Ishikawa (cell line): ENCODE results near the gene CC2D2A.

Experiments
- CEBPB ChIP-seq: IDR thresholded peaks from 2 replicates; pipeline ENCODE4 v1.6.1; 2012
- CREB1 ChIP-seq: IDR thresholded peaks from 2 replicates; pipeline ENCODE4 v1.6.1; 2012; ENCODE audit warnings: low read depth
- EGR1 ChIP-seq: IDR thresholded peaks from 2 replicates; pipeline ENCODE4 v1.6.1; 2012
- EP300 ChIP-seq: IDR thresholded peaks from 2 replicates; pipeline ENCODE4 v1.6.1; 2012; ENCODE audit warnings: borderline replicate concordance
- FOXM1 ChIP-seq: IDR thresholded peaks from 2 replicates; pipeline ENCODE4 v1.6.1; 2012; ENCODE audit warnings: low read depth, borderline replicate concordance
- NFIC ChIP-seq: IDR thresholded peaks from 2 replicates; pipeline ENCODE4 v1.6.1; 2012
- RAD21 ChIP-seq: IDR thresholded peaks from 2 replicates; pipeline ENCODE4 v1.6.1; 2012; ENCODE audit warnings: low read depth
- TAF1 ChIP-seq: IDR thresholded peaks from 2 replicates; pipeline ENCODE4 v1.6.1; 2012; ENCODE audit warnings: low read depth, mild to moderate bottlenecking
- TCF12 ChIP-seq: IDR thresholded peaks from 2 replicates; pipeline ENCODE4 v1.6.1; 2012; ENCODE audit warnings: low read depth
- TEAD4 ChIP-seq: IDR thresholded peaks from 2 replicates; pipeline ENCODE4 v1.6.1; 2012
- YY1 ChIP-seq: IDR thresholded peaks from 2 replicates; pipeline ENCODE4 v1.6.1; 2012; ENCODE audit warnings: low read depth
- ZBTB7A ChIP-seq: IDR thresholded peaks from 2 replicates; pipeline ENCODE4 v1.6.1; 2012; ENCODE audit warnings: low read depth
- TF ChIP-seq, protein P1 (sequence below): IDR thresholded peaks from 2 replicates; pipeline ENCODE4 v1.6.1; 2012; ENCODE audit warnings: low read depth, mild to moderate bottlenecking
- TF ChIP-seq, protein P2 (sequence below): IDR thresholded peaks from 2 replicates; pipeline ENCODE4 v1.6.1; 2012
- TF ChIP-seq, protein P3 (sequence below): IDR thresholded peaks from 2 replicates; pipeline ENCODE4 v1.6.1; 2012

Gene CC2D2A

DNA sequence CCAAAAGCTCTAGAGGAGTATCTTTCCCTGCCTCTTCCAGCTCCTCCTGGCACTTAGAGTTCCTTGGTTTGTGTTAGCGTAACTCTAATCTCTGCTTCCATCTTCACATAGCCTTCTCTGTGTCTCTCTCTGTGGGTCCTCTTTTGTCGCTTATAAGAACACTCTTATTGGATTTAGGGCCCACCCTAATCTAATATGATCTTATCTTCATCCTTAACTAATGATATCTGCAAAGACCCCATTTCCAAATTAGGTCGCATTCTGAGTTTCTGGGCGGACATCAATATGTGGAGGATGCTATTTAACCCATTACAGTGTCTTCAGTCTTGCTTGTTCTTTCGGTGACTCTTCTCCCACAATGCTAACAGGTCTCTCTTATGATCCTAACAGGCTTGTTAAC, 72.3 kb downstream of the CC2D2A start:
- TF ChIP-seq, protein P1, sequence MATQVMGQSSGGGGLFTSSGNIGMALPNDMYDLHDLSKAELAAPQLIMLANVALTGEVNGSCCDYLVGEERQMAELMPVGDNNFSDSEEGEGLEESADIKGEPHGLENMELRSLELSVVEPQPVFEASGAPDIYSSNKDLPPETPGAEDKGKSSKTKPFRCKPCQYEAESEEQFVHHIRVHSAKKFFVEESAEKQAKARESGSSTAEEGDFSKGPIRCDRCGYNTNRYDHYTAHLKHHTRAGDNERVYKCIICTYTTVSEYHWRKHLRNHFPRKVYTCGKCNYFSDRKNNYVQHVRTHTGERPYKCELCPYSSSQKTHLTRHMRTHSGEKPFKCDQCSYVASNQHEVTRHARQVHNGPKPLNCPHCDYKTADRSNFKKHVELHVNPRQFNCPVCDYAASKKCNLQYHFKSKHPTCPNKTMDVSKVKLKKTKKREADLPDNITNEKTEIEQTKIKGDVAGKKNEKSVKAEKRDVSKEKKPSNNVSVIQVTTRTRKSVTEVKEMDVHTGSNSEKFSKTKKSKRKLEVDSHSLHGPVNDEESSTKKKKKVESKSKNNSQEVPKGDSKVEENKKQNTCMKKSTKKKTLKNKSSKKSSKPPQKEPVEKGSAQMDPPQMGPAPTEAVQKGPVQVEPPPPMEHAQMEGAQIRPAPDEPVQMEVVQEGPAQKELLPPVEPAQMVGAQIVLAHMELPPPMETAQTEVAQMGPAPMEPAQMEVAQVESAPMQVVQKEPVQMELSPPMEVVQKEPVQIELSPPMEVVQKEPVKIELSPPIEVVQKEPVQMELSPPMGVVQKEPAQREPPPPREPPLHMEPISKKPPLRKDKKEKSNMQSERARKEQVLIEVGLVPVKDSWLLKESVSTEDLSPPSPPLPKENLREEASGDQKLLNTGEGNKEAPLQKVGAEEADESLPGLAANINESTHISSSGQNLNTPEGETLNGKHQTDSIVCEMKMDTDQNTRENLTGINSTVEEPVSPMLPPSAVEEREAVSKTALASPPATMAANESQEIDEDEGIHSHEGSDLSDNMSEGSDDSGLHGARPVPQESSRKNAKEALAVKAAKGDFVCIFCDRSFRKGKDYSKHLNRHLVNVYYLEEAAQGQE = no peak
- TF ChIP-seq, protein P2, sequence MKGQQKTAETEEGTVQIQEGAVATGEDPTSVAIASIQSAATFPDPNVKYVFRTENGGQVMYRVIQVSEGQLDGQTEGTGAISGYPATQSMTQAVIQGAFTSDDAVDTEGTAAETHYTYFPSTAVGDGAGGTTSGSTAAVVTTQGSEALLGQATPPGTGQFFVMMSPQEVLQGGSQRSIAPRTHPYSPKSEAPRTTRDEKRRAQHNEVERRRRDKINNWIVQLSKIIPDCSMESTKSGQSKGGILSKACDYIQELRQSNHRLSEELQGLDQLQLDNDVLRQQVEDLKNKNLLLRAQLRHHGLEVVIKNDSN = no peak
- TF ChIP-seq TAF1 = no peak
- TF ChIP-seq, protein P3, sequence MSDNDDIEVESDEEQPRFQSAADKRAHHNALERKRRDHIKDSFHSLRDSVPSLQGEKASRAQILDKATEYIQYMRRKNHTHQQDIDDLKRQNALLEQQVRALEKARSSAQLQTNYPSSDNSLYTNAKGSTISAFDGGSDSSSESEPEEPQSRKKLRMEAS = no peak
- no peak for TF ChIP-seq NFIC
- no peak for TF ChIP-seq EGR1

DNA sequence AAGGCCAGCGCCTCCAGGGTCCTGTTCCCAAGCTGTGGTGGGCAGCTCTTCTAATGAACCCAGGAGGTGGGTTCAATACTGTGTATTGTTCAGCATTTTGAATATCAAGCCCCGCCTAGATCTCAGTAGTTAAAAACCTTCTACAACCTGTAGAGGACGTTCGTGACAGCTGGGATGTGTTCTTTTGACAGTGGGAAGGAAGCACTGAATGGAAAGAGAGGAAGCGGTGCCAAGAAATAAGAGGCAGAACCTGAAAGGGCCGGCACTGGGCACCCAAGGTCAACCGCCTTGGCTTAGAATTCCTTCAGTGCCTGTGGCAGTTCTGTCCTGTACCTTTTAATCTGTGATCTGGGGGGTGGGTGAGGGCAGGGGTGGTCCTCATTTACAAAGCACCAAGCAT, 73.1 kb downstream of the CC2D2A start:
- TF ChIP-seq TAF1 (no peak), NFIC (no peak), FOXM1 (no peak), RAD21 (no peak), YY1 (no peak), CREB1 (no peak), CEBPB (no peak), EP300 (no peak), TCF12 (no peak), ZBTB7A (no peak), EGR1 (no peak), TEAD4 (no peak)
- TF ChIP-seq, protein P2 = no peak
- TF ChIP-seq, protein P1 = no peak
- TF ChIP-seq, protein P3 = no peak

DNA sequence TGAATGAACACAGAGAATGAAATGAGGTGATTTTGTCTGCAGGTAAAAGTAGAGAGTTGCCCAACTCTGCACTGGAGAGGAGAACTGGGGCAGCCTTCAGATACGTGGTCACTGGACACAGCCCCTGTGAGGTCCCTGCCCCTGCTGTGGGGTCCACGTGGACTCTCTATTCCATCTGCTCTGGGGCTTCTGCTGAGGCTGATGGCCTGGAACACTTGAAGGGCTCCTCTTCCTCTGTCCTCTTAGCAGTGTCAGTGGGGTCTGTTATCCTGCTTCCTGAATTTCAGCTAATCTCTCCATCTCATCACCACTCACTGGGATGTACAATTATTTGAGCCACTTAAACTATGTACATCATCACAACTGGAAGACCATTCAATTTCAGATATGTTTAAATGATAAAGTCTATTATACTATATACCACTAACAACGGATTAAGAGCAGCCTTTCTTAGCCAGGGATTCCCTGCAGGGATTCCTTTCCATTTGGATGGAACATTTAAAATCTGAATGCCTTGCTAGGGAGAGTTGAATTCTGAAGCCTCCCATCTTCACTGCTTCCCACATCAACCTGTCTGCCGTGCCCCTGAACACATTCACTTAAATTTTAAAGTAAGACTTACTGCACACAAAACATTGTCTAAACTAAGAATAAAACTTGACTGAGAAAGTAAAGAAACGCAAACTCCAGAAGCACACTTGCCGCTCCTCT, 74.0 kb downstream of the CC2D2A start:
- TF ChIP-seq EP300 = no peak
- TF ChIP-seq RAD21 = no peak
- no peak for TF ChIP-seq TEAD4
- TF ChIP-seq CREB1 = no peak
- no peak for TF ChIP-seq ZBTB7A
- TF ChIP-seq TAF1 = no peak

DNA sequence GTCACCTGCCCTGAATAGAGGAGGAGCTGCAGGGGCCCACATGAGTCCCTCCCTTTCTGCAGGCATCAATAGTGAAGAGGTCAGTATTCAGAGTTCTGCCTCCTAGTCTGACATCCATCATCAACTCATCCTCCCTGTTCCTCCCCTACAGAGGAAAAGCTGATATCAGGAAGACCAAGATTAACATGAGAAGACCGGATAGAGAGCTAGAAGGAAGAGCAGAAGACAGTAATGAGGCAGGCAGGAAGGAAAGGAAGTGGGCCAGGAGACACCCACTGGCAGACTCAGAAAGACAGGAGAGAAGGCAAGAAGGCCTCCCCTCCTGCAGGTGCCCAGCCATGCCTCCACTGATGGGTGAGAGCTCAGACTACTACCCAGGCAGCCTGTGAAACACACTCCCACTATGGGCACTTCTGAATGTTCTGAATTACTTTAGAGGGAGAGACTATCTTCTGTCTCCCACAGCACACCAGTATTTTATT, 74.6 kb downstream of the CC2D2A start:
- TF ChIP-seq YY1 (no peak), EGR1 (no peak), RAD21 (no peak), EP300 (no peak), ZBTB7A (no peak), CEBPB (no peak), TEAD4 (no peak), FOXM1 (no peak), TCF12 (no peak), NFIC (no peak), TAF1 (no peak), CREB1 (no peak)
- TF ChIP-seq, protein P3 = no peak
- TF ChIP-seq, protein P2 = no peak
- TF ChIP-seq, protein P1 = no peak
